Measurements from ENCODE around the gene EGFR. TPM values are rescaled to one million over a fixed set of nuclear protein-coding genes. Genes with fewer than 3 reads are reported as not detected.
A peak's percentile ranks its signal among the peaks of the same experiment; 100 is the strongest.

The EGFR gene
- polyA plus RNA-seq, 12 donors = 25.3 to 66.1 (median 28.9) TPM; not detected in 1

GRCh38 chr7:55140941-55141278 lies 122.1 kb downstream of the EGFR start:
- no peak for DNase-seq

- no peak for DNase-seq
Observed at GRCh38 chr7:55142919-55143600, 124.2 kb downstream of the EGFR start.

GRCh38 chr7:55144333-55145317 lies 125.8 kb downstream of the EGFR start:
- DNase-seq = no peak

GRCh38 chr7:55145606-55146005 lies 126.8 kb downstream of the EGFR start:
- DNase-seq = no peak

- no peak for DNase-seq
Observed at GRCh38 chr7:55147101-55147500, 128.3 kb downstream of the EGFR start.

- no peak for DNase-seq
Observed at GRCh38 chr7:55147736-55148135, 128.9 kb downstream of the EGFR start.

GRCh38 chr7:55148571-55148970 lies 129.8 kb downstream of the EGFR start:
- DNase-seq = no peak

GRCh38 chr7:55149001-55149400 lies 130.2 kb downstream of the EGFR start:
- no peak for DNase-seq

- no peak for DNase-seq
Observed at GRCh38 chr7:55150166-55150565, 131.3 kb downstream of the EGFR start.

- DNase-seq = no peak
Observed at GRCh38 chr7:55150709-55151451, 132.1 kb downstream of the EGFR start.

GRCh38 chr7:55152516-55152915 lies 133.7 kb downstream of the EGFR start:
- no peak for DNase-seq

GRCh38 chr7:55154096-55154495 lies 135.3 kb downstream of the EGFR start:
- no peak for DNase-seq

GRCh38 chr7:55155351-55156117 lies 136.7 kb downstream of the EGFR start:
- DNase-seq = no peak

GRCh38 chr7:55156919-55157763 lies 138.3 kb downstream of the EGFR start:
- peak; percentile 41 for DNase-seq

GRCh38 chr7:55157764-55158105 lies 138.9 kb downstream of the EGFR start:
- no peak for DNase-seq

GRCh38 chr7:55158541-55159382 lies 139.9 kb downstream of the EGFR start:
- no peak for DNase-seq

GRCh38 chr7:55160539-55160938 lies 141.7 kb downstream of the EGFR start:
- DNase-seq = no peak

- no peak for DNase-seq
Observed at GRCh38 chr7:55161154-55161687, 142.4 kb downstream of the EGFR start.

GRCh38 chr7:55162476-55162875 lies 143.7 kb downstream of the EGFR start:
- DNase-seq = no peak

Data from muscle of arm (tissue), 12 donors.